PC-9 (cell line): ENCODE measurements around the gene CTNND2. TPM values are rescaled to one million over a fixed set of nuclear protein-coding genes. Genes with fewer than 3 reads are reported as not detected.

Experiments
- BruUV-seq: library from RNA; stranded (reverse); fragments of 400-500 nt; replicated peaks from 2 replicates; lab custom pipeline; 2021; lab: Mats Ljungman, UMichigan
- CTCF ChIA-PET: fragments of 300-600 bp; sonication (Branson Sonifier 250); formaldehyde crosslinking; loops from one replicate; lab custom pipeline; 2022; ENCODE audit warnings: antibody characterized with exemption; lab: Charles Lee
- POLR2A ChIA-PET: fragments of 300-600 bp; sonication (Branson Sonifier 250); formaldehyde crosslinking; loops from one replicate; lab custom pipeline; 2022; ENCODE audit warnings: antibody characterized with exemption; ENCODE audit not compliant: unreplicated experiment; lab: Charles Lee
- DNase-seq, 2 experiments: peaks; one replicate each; pipeline versions ENCODE4 v3.0.0 to v3.0.0-alpha.2; 2015 to 2022; ENCODE audit warnings: mixed read lengths in 1 of 2
- H2AFZ ChIP-seq: fragments of 200-600 bp; sonication (generic); 2 replicates; pipeline ENCODE4 v1.8.1; 2017; ENCODE audit warnings: antibody characterized with exemption
- H3F3A ChIP-seq: fragments of 200-600 bp; sonication (generic); 2 replicates; pipeline ENCODE4 v1.8.1; 2017; ENCODE audit warnings: antibody characterized with exemption, mild to moderate bottlenecking, low read depth; ENCODE audit not compliant: insufficient read depth
- H3K27ac ChIP-seq: fragments of 200-600 bp; sonication (generic); 2 replicates; pipeline ENCODE4 v1.6.1; 2016; ENCODE audit warnings: mixed run types
- H3K27me3 ChIP-seq: fragments of 200-600 bp; sonication (generic); 2 replicates; pipeline ENCODE4 v1.6.1; 2016; ENCODE audit warnings: low read depth, mixed run types; ENCODE audit not compliant: insufficient read depth
- H3K36me3 ChIP-seq: fragments of 200-600 bp; sonication (generic); 2 replicates; pipeline ENCODE4 v1.6.1; 2016; ENCODE audit warnings: low read depth, mixed run types
- H3K4me1 ChIP-seq: fragments of 200-600 bp; sonication (generic); replicated peaks from 2 replicates; pipeline ENCODE4 v1.6.1; 2016; ENCODE audit warnings: mixed run types; ENCODE audit not compliant: insufficient read depth
- H3K4me2 ChIP-seq: fragments of 200-600 bp; sonication (generic); 2 replicates; pipeline ENCODE4 v1.6.1; 2017; ENCODE audit warnings: mixed run types
- H3K4me3 ChIP-seq: fragments of 200-600 bp; sonication (generic); 2 replicates; pipeline ENCODE4 v1.6.1; 2016; ENCODE audit warnings: mixed run types
- H3K79me2 ChIP-seq: fragments of 200-600 bp; sonication (generic); 2 replicates; pipeline ENCODE4 v1.6.1; 2017; ENCODE audit warnings: low read depth, mixed run types
- H3K9me2 ChIP-seq: fragments of 200-600 bp; sonication (generic); 2 replicates; pipeline ENCODE4 v1.8.1; 2017; ENCODE audit warnings: mild to moderate bottlenecking; ENCODE audit not compliant: insufficient read depth
- H3K9me3 ChIP-seq: fragments of 200-600 bp; sonication (generic); 2 replicates; pipeline ENCODE4 v1.8.1; 2016; ENCODE audit warnings: low read depth; ENCODE audit not compliant: insufficient read depth
- H4K20me1 ChIP-seq: fragments of 200-600 bp; sonication (generic); 2 replicates; pipeline ENCODE4 v1.8.1; 2017; ENCODE audit not compliant: insufficient read depth
- EZH2 ChIP-seq: fragments of 200-600 bp; sonication (generic); IDR thresholded peaks from 2 replicates; pipeline ENCODE4 v1.8.0; 2017; ENCODE audit warnings: antibody characterized with exemption, low read depth
- intact Hi-C: fragments of 100-400 bp; cut with micrococcal nuclease; formaldehyde crosslinking; loops from one replicate; pipeline ENCODE4 v1.10.0; 2022; ENCODE audit not compliant: unreplicated experiment
- total RNA-seq: library from RNA; stranded (reverse); gene quantifications from 2 replicates; pipeline ENCODE4 v1.2.3, GENCODE V29; 2021
- TF ChIP-seq, protein P1 (sequence below): fragments of 200-600 bp; sonication (generic); conservative IDR thresholded peaks from 2 replicates; pipeline ENCODE4 v1.6.1; 2017; ENCODE audit warnings: mixed run types, antibody characterized with exemption, mild to moderate bottlenecking, moderate library complexity

Gene CTNND2
- total RNA-seq, 1 experiment from 2014 or later = not detected

DNA sequence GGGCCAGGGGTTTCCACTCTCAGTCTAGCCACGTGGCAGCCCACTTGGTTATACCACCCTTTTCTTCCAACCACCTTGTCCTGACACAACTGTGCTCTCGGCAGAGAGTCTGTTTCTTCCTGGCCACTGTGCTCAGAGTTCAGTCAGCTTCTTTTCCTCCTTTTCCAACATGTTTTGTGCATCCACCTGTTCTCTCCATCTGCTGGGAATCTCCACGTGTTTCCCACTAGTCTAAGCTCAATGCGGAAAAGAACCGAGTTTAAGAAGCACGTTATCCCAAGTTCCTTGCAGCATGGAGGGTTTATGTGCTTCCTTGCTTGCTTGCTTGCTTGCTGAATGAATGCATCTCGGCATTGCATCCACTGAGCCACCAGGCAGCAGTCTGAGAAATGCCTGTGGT lies 599.6 kb downstream of the CTNND2 start:
- no peak for DNase-seq
- POLR2A ChIA-PET = no interaction called here
- Histone ChIP-seq H4K20me1 (no peaks in the 10 kb centered on the region), H3K27me3 (peaks cover 79% of the 10 kb centered on the region), H3F3A (no peaks in the 10 kb centered on the region), H3K4me2 (no peak overlapping the region), H3K79me2 (no peaks in the 10 kb centered on the region), H3K36me3 (no peaks in the 10 kb centered on the region), H3K9me2 (no peaks in the 10 kb centered on the region), H2AFZ (no peak overlapping the region), H3K4me1 (no peaks in the 10 kb centered on the region), H3K4me3 (no peak overlapping the region), H3K9me3 (no peaks in the 10 kb centered on the region), H3K27ac (no peak overlapping the region)
- CTCF ChIA-PET = no interaction called here
- no TSS peak for BruUV-seq
- TF ChIP-seq, protein P1, sequence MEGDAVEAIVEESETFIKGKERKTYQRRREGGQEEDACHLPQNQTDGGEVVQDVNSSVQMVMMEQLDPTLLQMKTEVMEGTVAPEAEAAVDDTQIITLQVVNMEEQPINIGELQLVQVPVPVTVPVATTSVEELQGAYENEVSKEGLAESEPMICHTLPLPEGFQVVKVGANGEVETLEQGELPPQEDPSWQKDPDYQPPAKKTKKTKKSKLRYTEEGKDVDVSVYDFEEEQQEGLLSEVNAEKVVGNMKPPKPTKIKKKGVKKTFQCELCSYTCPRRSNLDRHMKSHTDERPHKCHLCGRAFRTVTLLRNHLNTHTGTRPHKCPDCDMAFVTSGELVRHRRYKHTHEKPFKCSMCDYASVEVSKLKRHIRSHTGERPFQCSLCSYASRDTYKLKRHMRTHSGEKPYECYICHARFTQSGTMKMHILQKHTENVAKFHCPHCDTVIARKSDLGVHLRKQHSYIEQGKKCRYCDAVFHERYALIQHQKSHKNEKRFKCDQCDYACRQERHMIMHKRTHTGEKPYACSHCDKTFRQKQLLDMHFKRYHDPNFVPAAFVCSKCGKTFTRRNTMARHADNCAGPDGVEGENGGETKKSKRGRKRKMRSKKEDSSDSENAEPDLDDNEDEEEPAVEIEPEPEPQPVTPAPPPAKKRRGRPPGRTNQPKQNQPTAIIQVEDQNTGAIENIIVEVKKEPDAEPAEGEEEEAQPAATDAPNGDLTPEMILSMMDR = no peak
- TF ChIP-seq EZH2 = no peak
- intact Hi-C loops = no loop called here

DNA sequence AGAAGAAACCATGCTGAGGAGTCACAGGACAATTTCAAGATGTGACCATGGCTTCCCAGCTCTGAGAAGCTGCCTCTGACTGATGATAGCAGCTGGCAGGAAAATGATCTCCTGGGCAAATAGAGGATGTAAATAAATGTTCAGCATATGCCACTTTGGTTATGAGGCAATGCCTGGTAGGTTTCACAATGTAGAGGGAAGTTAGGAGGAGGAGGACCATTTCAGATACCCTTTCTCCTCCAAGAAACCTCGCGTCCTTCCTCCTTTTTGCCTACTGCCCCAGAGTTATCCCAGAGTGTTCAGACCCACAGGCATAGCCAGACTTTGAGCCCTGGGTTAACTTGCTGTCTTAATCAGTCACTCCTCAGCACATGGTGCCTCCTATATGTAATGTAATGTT lies 601.6 kb downstream of the CTNND2 start:
- Histone ChIP-seq H2AFZ (no peak overlapping the region), H3K4me3 (no peak overlapping the region), H4K20me1 (no peaks in the 10 kb centered on the region), H3K9me3 (no peaks in the 10 kb centered on the region), H3K27ac (no peak overlapping the region), H3K9me2 (no peaks in the 10 kb centered on the region), H3K4me2 (no peak overlapping the region), H3K4me1 (no peaks in the 10 kb centered on the region), H3K27me3 (peaks cover 87% of the 10 kb centered on the region), H3K79me2 (no peaks in the 10 kb centered on the region), H3F3A (no peaks in the 10 kb centered on the region), H3K36me3 (no peaks in the 10 kb centered on the region)
- POLR2A ChIA-PET = no interaction called here
- CTCF ChIA-PET = no interaction called here
- BruUV-seq = no TSS peak
- intact Hi-C loops = no loop called here
- no peak for DNase-seq
- TF ChIP-seq EZH2 = no peak
- TF ChIP-seq, protein P1 = no peak

DNA sequence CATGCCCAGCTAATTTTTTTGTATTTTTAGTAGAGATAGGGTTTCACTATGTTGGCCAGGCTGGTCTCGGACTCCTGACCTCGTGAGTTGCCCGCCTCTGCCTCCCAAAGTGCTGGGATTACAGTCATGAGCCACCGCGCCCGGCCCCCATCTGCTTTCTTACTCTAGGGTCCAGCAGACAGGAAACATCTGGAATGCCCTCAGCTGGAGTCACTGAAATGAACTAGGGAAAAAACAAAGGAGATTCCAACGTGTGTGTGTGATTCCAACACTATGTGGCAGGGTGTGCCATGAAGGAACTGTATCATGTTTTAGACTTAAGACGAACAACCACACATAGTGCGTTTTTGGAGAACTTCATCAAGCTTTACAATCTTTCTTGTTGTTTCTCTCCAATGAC lies 603.1 kb downstream of the CTNND2 start:
- no peaks in the 10 kb centered on the region for H3K9me2 ChIP-seq
- intact Hi-C loops = no loop called here
- ChIA-PET CTCF (no interaction called here), POLR2A (no interaction called here)
- no peaks in the 10 kb centered on the region for H3K9me3 ChIP-seq
- no peaks in the 10 kb centered on the region for H4K20me1 ChIP-seq
- H3F3A ChIP-seq = no peaks in the 10 kb centered on the region
- H3K36me3 ChIP-seq = no peaks in the 10 kb centered on the region
- TF ChIP-seq, protein P1 = no peak
- no peak for TF ChIP-seq EZH2
- no TSS peak for BruUV-seq
- no peak overlapping the region for H3K4me3 ChIP-seq
- H3K4me2 ChIP-seq = no peak overlapping the region
- no peak for DNase-seq
- peaks cover 88% of the 10 kb centered on the region for H3K27me3 ChIP-seq
- no peak overlapping the region for H3K27ac ChIP-seq
- H3K79me2 ChIP-seq = no peaks in the 10 kb centered on the region
- no peak overlapping the region for H2AFZ ChIP-seq
- H3K4me1 ChIP-seq = no peaks in the 10 kb centered on the region
